GM18873 (cell line): ENCODE data around the gene IPO7.
"Not testable (repeated sequence)": the region's sequence is repeated elsewhere in the genome, so short reads cannot be mapped to it uniquely, and the experiment has no call there.

Experiments
- ATAC-seq: cut with Tn5 transposase; IDR thresholded peaks from one replicate; pipeline ENCODE4 v1.9.1; 2021; ENCODE audit warnings: mild to moderate bottlenecking, moderate library complexity, moderate number of reproducible peaks; ENCODE audit not compliant: unreplicated experiment, low FRiP score

The IPO7 gene

GRCh38 chr11:9397746-9398680, 13.6 kb downstream of the IPO7 start:
- ATAC-seq: no peak

GRCh38 chr11:9399466-9399865, 15.0 kb downstream of the IPO7 start:
- ATAC-seq: no peak

GRCh38 chr11:9401884-9402283, 17.4 kb downstream of the IPO7 start:
- ATAC-seq: not testable (repeated sequence)

GRCh38 chr11:9428706-9429105, 44.3 kb downstream of the IPO7 start:
- ATAC-seq: no peak

GRCh38 chr11:9438611-9439010, 54.2 kb downstream of the IPO7 start:
- ATAC-seq: no peak

- ATAC-seq: no peak
These were observed 61.8 kb downstream of the IPO7 start for GRCh38 chr11:9446230-9446629.

GRCh38 chr11:9448576-9449352, 64.3 kb downstream of the IPO7 start:
- no peak for ATAC-seq

GRCh38 chr11:9452023-9452422, 67.6 kb downstream of the IPO7 start:
- not testable (repeated sequence) for ATAC-seq

- no peak for ATAC-seq
These were observed 71.3 kb downstream of the IPO7 start for GRCh38 chr11:9455722-9456121.

- no peak for ATAC-seq
These were observed 75.3 kb downstream of the IPO7 start for GRCh38 chr11:9459667-9460321.

GRCh38 chr11:9460322-9461062, 76.0 kb downstream of the IPO7 start, which contains the start of gene ZNF143:
Gene ZNF143, plus strand, starts transcription at chr11:9461012. Its CDS starts 10,297 bp downstream, at chr11:9471309.
- peak; percentile 88 for ATAC-seq

GRCh38 chr11:9461063-9461759, 76.8 kb downstream of the IPO7 start:
- peak; percentile 38 for ATAC-seq

GRCh38 chr11:9461760-9462134, 77.3 kb downstream of the IPO7 start:
- no peak for ATAC-seq

GRCh38 chr11:9462172-9462799, 77.8 kb downstream of the IPO7 start:
- no peak for ATAC-seq

GRCh38 chr11:9462806-9463537, 78.5 kb downstream of the IPO7 start:
- ATAC-seq: no peak

- ATAC-seq: no peak
These were observed 86.3 kb downstream of the IPO7 start for GRCh38 chr11:9470765-9471164.

GRCh38 chr11:9473408-9473807, 89.0 kb downstream of the IPO7 start:
- ATAC-seq: no peak

GRCh38 chr11:9479899-9480298, 95.4 kb downstream of the IPO7 start:
- no peak for ATAC-seq
